ENCODE results near the gene CCDC159. TPM values are rescaled to one million over a fixed set of nuclear protein-coding genes. Genes with fewer than 3 reads are reported as not detected.
"Not testable (repeated sequence)": the region's sequence is repeated elsewhere in the genome, so short reads cannot be mapped to it uniquely, and the experiment has no call there.

Gene CCDC159
- total and polyA plus RNA-seq, 2 experiments from 2014 or later, result 3.4 to 6.2 TPM

DNA sequence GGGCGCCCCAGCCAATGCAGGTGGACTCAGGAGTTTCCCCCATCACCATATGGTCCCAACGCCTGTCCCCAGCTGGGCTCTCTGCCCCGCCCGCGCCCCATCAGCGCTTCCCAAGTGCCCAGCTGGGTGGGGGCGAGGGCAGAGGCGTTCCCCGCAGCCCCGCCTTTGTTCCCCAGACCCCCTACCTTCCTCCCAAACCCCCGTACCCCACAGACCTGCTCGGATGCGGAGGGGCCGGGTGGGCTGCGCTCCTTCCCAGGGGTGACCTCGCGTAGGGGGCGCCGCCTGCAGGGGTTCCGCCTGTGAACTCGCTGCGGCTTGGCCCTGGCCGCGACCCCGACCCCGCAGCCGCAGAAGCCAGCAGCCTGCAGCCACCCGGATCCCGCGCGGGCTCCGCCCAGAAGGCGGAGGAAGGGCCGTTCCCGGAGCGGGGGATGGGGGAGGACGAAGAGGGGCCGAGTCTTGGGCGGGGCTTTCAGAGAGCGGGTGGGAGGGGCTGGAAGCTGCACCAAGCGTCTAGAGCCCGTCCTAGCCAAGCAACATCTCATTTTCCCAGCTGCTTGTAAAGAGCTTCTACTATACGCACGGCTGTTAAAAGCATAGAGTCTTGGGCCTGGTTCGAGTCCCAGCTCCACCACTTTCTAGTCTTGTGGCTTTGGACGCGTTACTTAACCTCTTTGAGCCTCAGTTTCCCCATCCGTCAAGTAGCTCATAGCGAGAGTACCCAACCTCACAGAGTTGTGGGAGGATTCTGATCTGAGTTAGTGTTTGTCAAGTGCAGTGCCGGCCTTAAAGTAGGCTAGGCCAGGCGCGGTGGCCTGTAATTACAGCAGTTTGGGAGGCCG lies 6.8 kb upstream of the CCDC159 start, which contains the start of gene RAB3D:
Gene RAB3D (minus strand): TSS at position 404 of the 845 bp plus-strand sequence. CDS start 2,258 bp downstream, outside the sequence.
- TF ChIP-seq POLR2AphosphoS5 (IDR thresholded peaks at IDR 0.05; ENCODE audit: low read depth) (peak; percentile 86), EZH2 (IDR thresholded peaks at IDR 0.05; ENCODE audit: low read depth, unreplicated experiment) (no peak)
- TF ChIP-seq, protein P1, sequence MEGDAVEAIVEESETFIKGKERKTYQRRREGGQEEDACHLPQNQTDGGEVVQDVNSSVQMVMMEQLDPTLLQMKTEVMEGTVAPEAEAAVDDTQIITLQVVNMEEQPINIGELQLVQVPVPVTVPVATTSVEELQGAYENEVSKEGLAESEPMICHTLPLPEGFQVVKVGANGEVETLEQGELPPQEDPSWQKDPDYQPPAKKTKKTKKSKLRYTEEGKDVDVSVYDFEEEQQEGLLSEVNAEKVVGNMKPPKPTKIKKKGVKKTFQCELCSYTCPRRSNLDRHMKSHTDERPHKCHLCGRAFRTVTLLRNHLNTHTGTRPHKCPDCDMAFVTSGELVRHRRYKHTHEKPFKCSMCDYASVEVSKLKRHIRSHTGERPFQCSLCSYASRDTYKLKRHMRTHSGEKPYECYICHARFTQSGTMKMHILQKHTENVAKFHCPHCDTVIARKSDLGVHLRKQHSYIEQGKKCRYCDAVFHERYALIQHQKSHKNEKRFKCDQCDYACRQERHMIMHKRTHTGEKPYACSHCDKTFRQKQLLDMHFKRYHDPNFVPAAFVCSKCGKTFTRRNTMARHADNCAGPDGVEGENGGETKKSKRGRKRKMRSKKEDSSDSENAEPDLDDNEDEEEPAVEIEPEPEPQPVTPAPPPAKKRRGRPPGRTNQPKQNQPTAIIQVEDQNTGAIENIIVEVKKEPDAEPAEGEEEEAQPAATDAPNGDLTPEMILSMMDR (conservative IDR thresholded peaks at IDR 0.05; ENCODE audit: low read depth in 2 of 2), result 0 out of 4 replicates have a peak, but pooled peaks of 1 of the 2 experiments have one; percentile 9
- H3K27ac Mint-ChIP-seq, result no peak within 1 kb of the TSS
- H3K36me3 Mint-ChIP-seq (ENCODE audit: low read depth), result peaks cover 28% of the 10 kb centered on the region

DNA sequence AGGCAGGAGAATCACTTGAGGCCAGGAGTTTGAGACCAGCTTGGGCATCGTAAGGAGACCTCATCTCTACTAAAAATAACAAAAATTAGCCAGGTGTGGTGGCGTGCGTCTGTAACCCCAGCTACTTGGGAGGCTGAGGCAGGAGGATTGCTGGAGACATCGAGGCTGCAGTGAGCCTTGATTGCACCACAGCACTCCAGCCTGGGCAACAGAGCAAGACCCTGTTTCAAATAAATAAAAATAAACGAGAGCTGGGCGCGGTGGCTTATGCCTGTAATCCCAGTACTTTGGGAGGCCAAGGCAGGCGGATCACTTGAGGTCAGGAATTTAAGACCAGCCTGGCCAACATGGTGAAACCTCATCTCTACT lies 6.2 kb upstream of the CCDC159 start:
- not testable (repeated sequence) for H3K36me3 ChIP-seq (ENCODE audit: insufficient read depth)
- H2AFZ ChIP-seq, result peak overlapping the region; percentile 99

More for the DNA sequence above, 6.8 kb upstream of the CCDC159 start, which contains the start of gene RAB3D:
- H3K9me3 Mint-ChIP-seq, result no peaks in the 10 kb centered on the region
- H3K27me3 Mint-ChIP-seq (ENCODE audit: insufficient read depth, low read depth, poor library complexity), result peaks cover 18% of the 10 kb centered on the region
- peak within 1 kb of the TSS; percentile 86 for H3K4me3 Mint-ChIP-seq
- Histone ChIP-seq H3K27me3 (ENCODE audit: insufficient read depth) (no peaks in the 10 kb centered on the region), H3K36me3 (ENCODE audit: insufficient read depth) (no peaks in the 10 kb centered on the region), H3K4me1 (ENCODE audit: insufficient read depth) (peaks cover 3% of the 10 kb centered on the region; the same call in 1 of the 2 replicates), H4K20me1 (replicated peaks; ENCODE audit: insufficient read depth) (no peaks in the 10 kb centered on the region; the same call in 1 of the 2 replicates), H2AFZ (peak within 1 kb of the TSS; percentile 99), H3K9me2 (ENCODE audit: insufficient read depth) (no peaks in the 10 kb centered on the region), H3K4me3 (peak within 1 kb of the TSS; percentile 87), H3K4me2 (peak within 1 kb of the TSS; percentile 85), H3K27ac (ENCODE audit: low read depth) (peak within 1 kb of the TSS; percentile 39; the same call in 1 of the 2 replicates), H3F3A (replicated peaks; ENCODE audit: low read depth) (0 out of 2 replicates have a peak, but pooled peaks cover 3% of the 10 kb centered on the region), H3K79me2 (replicated peaks; ENCODE audit: insufficient read depth) (no peaks in the 10 kb centered on the region)
- peak; percentile 98 for DNase-seq (ENCODE audit: low spot score)
- H3K4me1 Mint-ChIP-seq, result peaks cover 6% of the 10 kb centered on the region; the same call in 2 of the 3 replicates
- peak; percentile 96 for ATAC-seq

DNA sequence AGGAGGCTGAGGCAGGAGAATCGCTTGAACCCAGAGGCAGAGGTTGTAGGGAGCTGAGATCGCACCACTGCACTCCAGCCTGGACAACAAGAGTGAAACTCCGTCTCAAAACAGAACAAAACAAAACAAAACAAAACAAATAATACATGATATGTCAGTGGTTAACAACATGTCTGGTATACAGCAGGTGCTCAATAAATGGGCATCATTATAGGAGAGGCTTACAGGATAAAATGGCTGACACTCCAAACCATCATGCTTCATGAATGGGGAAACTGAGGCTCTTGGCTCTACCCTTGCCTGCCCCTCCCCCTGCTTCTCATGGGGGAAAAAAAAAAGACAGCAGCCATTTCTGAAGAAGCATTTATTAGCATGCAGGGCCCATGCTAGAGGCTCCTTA lies 3.9 kb upstream of the CCDC159 start:
- H3K36me3 Mint-ChIP-seq (ENCODE audit: low read depth), result peaks cover 16% of the 10 kb centered on the region
- H3K4me1 Mint-ChIP-seq, result peaks cover 20% of the 10 kb centered on the region
- Histone ChIP-seq H3K79me2 (replicated peaks; ENCODE audit: insufficient read depth) (no peaks in the 10 kb centered on the region), H3K36me3 (ENCODE audit: insufficient read depth) (no peaks in the 10 kb centered on the region), H4K20me1 (replicated peaks; ENCODE audit: insufficient read depth) (no peaks in the 10 kb centered on the region; the same call in 1 of the 2 replicates), H2AFZ (no peak overlapping the region), H3F3A (replicated peaks; ENCODE audit: low read depth) (0 out of 2 replicates have a peak, but pooled peaks cover 3% of the 10 kb centered on the region), H3K4me2 (no peak overlapping the region), H3K9me2 (ENCODE audit: insufficient read depth) (no peaks in the 10 kb centered on the region), H3K4me1 (ENCODE audit: insufficient read depth) (peaks cover 8% of the 10 kb centered on the region; the same call in 1 of the 2 replicates), H3K27me3 (ENCODE audit: insufficient read depth) (no peaks in the 10 kb centered on the region), H3K4me3 (no peak overlapping the region), H3K27ac (ENCODE audit: low read depth) (no peak overlapping the region)
- DNase-seq (ENCODE audit: low spot score), result no peak
- H3K27me3 Mint-ChIP-seq (ENCODE audit: insufficient read depth, low read depth, poor library complexity), result peaks cover 29% of the 10 kb centered on the region
- no peak overlapping the region for H3K27ac Mint-ChIP-seq
- no peak overlapping the region for H3K4me3 Mint-ChIP-seq
- ATAC-seq, result no peak
- no peaks in the 10 kb centered on the region for H3K9me3 Mint-ChIP-seq
- TF ChIP-seq ZNF114 (CRISPR knock-in tag; IDR thresholded peaks at IDR 0.05), result no peak
- TF ChIP-seq STAT1 (IDR thresholded peaks at IDR 0.05; ENCODE audit: unreplicated experiment), result no peak
- no peak for TF ChIP-seq CREB1 (CRISPR knock-in tag; IDR thresholded peaks at IDR 0.05; ENCODE audit: low read depth)
- TF ChIP-seq, protein P2, sequence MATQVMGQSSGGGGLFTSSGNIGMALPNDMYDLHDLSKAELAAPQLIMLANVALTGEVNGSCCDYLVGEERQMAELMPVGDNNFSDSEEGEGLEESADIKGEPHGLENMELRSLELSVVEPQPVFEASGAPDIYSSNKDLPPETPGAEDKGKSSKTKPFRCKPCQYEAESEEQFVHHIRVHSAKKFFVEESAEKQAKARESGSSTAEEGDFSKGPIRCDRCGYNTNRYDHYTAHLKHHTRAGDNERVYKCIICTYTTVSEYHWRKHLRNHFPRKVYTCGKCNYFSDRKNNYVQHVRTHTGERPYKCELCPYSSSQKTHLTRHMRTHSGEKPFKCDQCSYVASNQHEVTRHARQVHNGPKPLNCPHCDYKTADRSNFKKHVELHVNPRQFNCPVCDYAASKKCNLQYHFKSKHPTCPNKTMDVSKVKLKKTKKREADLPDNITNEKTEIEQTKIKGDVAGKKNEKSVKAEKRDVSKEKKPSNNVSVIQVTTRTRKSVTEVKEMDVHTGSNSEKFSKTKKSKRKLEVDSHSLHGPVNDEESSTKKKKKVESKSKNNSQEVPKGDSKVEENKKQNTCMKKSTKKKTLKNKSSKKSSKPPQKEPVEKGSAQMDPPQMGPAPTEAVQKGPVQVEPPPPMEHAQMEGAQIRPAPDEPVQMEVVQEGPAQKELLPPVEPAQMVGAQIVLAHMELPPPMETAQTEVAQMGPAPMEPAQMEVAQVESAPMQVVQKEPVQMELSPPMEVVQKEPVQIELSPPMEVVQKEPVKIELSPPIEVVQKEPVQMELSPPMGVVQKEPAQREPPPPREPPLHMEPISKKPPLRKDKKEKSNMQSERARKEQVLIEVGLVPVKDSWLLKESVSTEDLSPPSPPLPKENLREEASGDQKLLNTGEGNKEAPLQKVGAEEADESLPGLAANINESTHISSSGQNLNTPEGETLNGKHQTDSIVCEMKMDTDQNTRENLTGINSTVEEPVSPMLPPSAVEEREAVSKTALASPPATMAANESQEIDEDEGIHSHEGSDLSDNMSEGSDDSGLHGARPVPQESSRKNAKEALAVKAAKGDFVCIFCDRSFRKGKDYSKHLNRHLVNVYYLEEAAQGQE (IDR thresholded peaks at IDR 0.05; ENCODE audit: unreplicated experiment), result no peak

More for the DNA sequence above, 6.2 kb upstream of the CCDC159 start:
- H3K27me3 ChIP-seq (ENCODE audit: insufficient read depth); H3K9me2 ChIP-seq (ENCODE audit: insufficient read depth); H3K27ac Mint-ChIP-seq; DNase-seq (ENCODE audit: low spot score); H3F3A ChIP-seq (replicated peaks; ENCODE audit: low read depth); H3K4me1 ChIP-seq (ENCODE audit: insufficient read depth); H4K20me1 ChIP-seq (replicated peaks; ENCODE audit: insufficient read depth); H3K9me3 Mint-ChIP-seq; ATAC-seq; H3K4me1 Mint-ChIP-seq; H3K79me2 ChIP-seq (replicated peaks; ENCODE audit: insufficient read depth): not testable (repeated sequence)
- H3K4me2 ChIP-seq, result peak overlapping the region; percentile 57; the same call in 1 of the 2 replicates
- H3K4me3 Mint-ChIP-seq, result peak overlapping the region; percentile 86
- H3K4me3 ChIP-seq, result peak overlapping the region; percentile 87; the same call in 1 of the 2 replicates
- H3K36me3 Mint-ChIP-seq (ENCODE audit: low read depth), result peaks cover 25% of the 10 kb centered on the region
- peak overlapping the region; percentile 39; the same call in 1 of the 2 replicates for H3K27ac ChIP-seq (ENCODE audit: low read depth)
- H3K27me3 Mint-ChIP-seq (ENCODE audit: insufficient read depth, low read depth, poor library complexity), result peaks cover 21% of the 10 kb centered on the region
